ENCODE data around the gene POLH. TPM values are rescaled to one million over a fixed set of nuclear protein-coding genes. Genes with fewer than 3 reads are reported as not detected.
A peak's percentile ranks its signal among the peaks of the same experiment; 100 is the strongest.

The POLH gene
- total RNA-seq, 1 experiment from 2014 or later, result 8.2 TPM

DNA sequence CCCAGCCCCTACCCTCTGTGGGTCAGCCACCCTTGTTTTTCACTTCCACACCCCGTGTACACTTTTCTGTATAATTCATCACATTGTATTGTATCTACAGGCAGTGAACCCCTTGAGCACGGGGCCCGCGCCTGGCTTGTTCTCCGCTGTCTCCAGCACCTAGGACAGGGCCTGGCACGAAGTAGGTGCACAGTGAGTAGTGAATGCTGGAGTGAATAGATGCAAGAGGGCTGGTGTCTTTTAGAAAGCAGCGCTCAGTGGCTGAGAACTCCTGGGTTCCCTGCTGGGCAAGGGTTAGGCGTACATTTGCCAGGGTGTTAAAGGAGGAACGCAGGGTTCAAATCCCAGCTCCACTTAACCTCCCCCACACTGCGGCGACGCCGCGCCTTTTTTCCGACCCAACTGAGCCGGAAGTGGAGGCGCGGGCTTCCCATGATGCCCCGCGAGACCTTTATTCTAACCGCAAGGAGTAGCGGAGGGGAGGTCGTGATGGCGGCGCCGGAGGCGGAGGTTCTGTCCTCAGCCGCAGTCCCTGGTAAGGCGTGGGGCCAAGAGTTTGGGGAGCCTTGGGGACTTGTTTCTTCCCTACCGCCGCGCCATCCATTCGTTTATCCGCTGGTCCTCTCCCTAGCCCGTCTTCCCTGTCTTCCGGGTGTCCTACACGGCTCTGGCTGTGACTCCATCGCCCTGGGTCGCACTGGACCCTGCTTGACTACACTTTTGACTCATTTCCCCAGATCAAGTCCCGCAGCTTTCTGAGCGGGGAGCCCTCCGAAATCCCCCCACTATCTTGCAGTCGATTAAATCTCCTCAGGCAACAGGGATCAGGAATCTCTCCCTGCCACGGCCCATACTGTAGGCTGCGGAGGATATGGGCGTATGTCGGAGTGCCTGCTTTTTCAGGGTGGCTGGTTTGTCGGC is 59.7 kb downstream of the POLH start, which contains the start of gene MAD2L1BP:
MAD2L1BP (plus strand) TSS at position 454 of the 921 bp plus-strand sequence; CDS start at position 490, 36 bp downstream.
- intact Hi-C loops (cut with micrococcal nuclease), result no loop called here
- Histone ChIP-seq H3K4me1 (ENCODE audit: insufficient read depth, low read length) (peaks cover 28% of the 10 kb centered on the region), H3K27ac (ENCODE audit: low read length) (peak within 1 kb of the TSS; percentile 34), H3K9me3 (ENCODE audit: low read length) (no peaks in the 10 kb centered on the region), H3K27me3 (ENCODE audit: low read length) (no peaks in the 10 kb centered on the region), H3K9ac (ENCODE audit: low read length) (peak within 1 kb of the TSS; percentile 88), H4K20me1 (ENCODE audit: low read length) (peaks cover 4% of the 10 kb centered on the region; the same call in 1 of the 2 replicates), H3K4me3 (ENCODE audit: low read length) (peak within 1 kb of the TSS; percentile 82), H3K4me2 (ENCODE audit: low read length) (peak within 1 kb of the TSS; percentile 95), H2AFZ (ENCODE audit: low read length) (peak within 1 kb of the TSS; percentile 93), H3K36me3 (ENCODE audit: low read depth, low read length) (peaks cover 21% of the 10 kb centered on the region), H3K9me2 (replicated peaks; ENCODE audit: low read length) (no peaks in the 10 kb centered on the region), H3K79me2 (ENCODE audit: low read length) (peaks cover 53% of the 10 kb centered on the region), H3F3A (ENCODE audit: low read length, unreplicated experiment) (no peaks in the 10 kb centered on the region)
- TSS peak; percentile 70 for BruUV-seq (replicated peaks)
- ChIA-PET CTCF (no interaction called here), POLR2A (ENCODE audit: unreplicated experiment) (interaction anchor here (0.6 to 0.7 kb wide), 3 partner anchors 67 to 588 kb away, joined by 4 to 5 read pairs (median 5); partner anchors contain the start of gene SLC29A1)
- ATAC-seq, result peak; percentile 79
- peak; percentile 74 for DNase-seq
- TF ChIP-seq EZH2phosphoT487 (IDR thresholded peaks at IDR 0.05; ENCODE audit: borderline replicate concordance, low read length) (no peak), EZH2 (IDR thresholded peaks at IDR 0.05; ENCODE audit: low read length, unreplicated experiment) (no peak)
- TF ChIP-seq, protein P1, sequence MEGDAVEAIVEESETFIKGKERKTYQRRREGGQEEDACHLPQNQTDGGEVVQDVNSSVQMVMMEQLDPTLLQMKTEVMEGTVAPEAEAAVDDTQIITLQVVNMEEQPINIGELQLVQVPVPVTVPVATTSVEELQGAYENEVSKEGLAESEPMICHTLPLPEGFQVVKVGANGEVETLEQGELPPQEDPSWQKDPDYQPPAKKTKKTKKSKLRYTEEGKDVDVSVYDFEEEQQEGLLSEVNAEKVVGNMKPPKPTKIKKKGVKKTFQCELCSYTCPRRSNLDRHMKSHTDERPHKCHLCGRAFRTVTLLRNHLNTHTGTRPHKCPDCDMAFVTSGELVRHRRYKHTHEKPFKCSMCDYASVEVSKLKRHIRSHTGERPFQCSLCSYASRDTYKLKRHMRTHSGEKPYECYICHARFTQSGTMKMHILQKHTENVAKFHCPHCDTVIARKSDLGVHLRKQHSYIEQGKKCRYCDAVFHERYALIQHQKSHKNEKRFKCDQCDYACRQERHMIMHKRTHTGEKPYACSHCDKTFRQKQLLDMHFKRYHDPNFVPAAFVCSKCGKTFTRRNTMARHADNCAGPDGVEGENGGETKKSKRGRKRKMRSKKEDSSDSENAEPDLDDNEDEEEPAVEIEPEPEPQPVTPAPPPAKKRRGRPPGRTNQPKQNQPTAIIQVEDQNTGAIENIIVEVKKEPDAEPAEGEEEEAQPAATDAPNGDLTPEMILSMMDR (conservative IDR thresholded peaks at IDR 0.05; ENCODE audit: low read depth, low read length), result no peak

DNA sequence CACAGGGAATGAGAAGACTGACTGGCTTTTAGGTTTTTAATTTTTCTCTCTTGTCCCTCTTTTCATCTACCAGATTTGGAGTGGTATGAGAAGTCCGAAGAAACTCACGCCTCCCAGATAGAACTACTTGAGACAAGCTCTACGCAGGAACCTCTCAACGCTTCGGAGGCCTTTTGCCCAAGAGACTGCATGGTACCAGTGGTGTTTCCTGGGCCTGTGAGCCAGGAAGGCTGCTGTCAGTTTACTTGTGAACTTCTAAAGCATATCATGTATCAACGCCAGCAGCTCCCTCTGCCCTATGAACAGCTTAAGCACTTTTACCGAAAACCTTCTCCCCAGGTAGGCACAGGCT is 60.3 kb downstream of the POLH start:
- Histone ChIP-seq H3K9me2 (replicated peaks; ENCODE audit: low read length) (no peaks in the 10 kb centered on the region), H3F3A (ENCODE audit: low read length, unreplicated experiment) (no peaks in the 10 kb centered on the region), H4K20me1 (ENCODE audit: low read length) (peaks cover 4% of the 10 kb centered on the region; the same call in 1 of the 2 replicates), H3K27me3 (ENCODE audit: low read length) (no peaks in the 10 kb centered on the region), H3K79me2 (ENCODE audit: low read length) (peaks cover 60% of the 10 kb centered on the region), H3K36me3 (ENCODE audit: low read depth, low read length) (peaks cover 25% of the 10 kb centered on the region), H3K4me2 (ENCODE audit: low read length) (peak overlapping the region; percentile 95), H2AFZ (ENCODE audit: low read length) (peak overlapping the region; percentile 93), H3K27ac (ENCODE audit: low read length) (peak overlapping the region; percentile 34; the same call in 1 of the 2 replicates), H3K4me3 (ENCODE audit: low read length) (peak overlapping the region; percentile 82), H3K4me1 (ENCODE audit: insufficient read depth, low read length) (peaks cover 23% of the 10 kb centered on the region), H3K9me3 (ENCODE audit: low read length) (no peaks in the 10 kb centered on the region), H3K9ac (ENCODE audit: low read length) (peak overlapping the region; percentile 88)
- TF ChIP-seq EZH2 (IDR thresholded peaks at IDR 0.05; ENCODE audit: low read length, unreplicated experiment), result no peak
- TF ChIP-seq, protein P1 (conservative IDR thresholded peaks at IDR 0.05; ENCODE audit: low read depth, low read length), result no peak
- TF ChIP-seq EZH2phosphoT487 (IDR thresholded peaks at IDR 0.05; ENCODE audit: borderline replicate concordance, low read length), result no peak
- BruUV-seq (replicated peaks), result no TSS peak
- POLR2A ChIA-PET (ENCODE audit: unreplicated experiment), result interaction anchor here (0.6 to 0.7 kb wide), 2 partner anchors 67 to 587 kb away, joined by 4 to 5 read pairs; partner anchors contain the start of gene SLC29A1
- intact Hi-C loops (cut with micrococcal nuclease), result no loop called here
- ATAC-seq (peak; percentile 48), DNase-seq (peak; percentile 22)
- CTCF ChIA-PET, result no interaction called here
